GM12874 (cell line): ENCODE measurements around the gene TUSC2.

Experiments used
- TF ChIP-seq, protein P1 (sequence below): IDR thresholded peaks from 2 replicates; pipeline ENCODE4 v1.5.1; 2011; ENCODE audit warnings: low read depth, mild to moderate bottlenecking, control low read depth, low read length, moderate library complexity; ENCODE audit not compliant: insufficient read depth

The TUSC2 gene

DNA sequence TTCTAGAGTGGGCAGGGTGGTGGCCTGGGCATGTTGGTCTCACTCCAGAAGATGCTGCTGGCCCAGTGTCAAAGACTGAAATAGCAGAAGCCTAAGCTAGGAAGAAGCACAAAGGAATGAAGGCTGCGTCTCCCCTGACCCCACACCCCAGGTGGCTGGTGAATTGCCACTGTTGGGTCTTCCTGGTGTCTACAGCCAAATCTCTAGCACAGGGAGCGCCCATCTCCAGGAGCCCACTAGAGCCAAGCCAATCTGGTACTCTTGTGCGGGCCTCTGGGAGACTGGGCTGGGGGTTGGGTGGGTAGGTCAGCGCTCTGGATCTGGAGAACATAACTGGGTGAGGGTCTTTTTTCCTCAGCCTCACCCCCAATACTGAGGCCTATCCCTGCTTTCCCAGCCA, 894 bp downstream of the TUSC2 start:
- TF ChIP-seq, protein P1, sequence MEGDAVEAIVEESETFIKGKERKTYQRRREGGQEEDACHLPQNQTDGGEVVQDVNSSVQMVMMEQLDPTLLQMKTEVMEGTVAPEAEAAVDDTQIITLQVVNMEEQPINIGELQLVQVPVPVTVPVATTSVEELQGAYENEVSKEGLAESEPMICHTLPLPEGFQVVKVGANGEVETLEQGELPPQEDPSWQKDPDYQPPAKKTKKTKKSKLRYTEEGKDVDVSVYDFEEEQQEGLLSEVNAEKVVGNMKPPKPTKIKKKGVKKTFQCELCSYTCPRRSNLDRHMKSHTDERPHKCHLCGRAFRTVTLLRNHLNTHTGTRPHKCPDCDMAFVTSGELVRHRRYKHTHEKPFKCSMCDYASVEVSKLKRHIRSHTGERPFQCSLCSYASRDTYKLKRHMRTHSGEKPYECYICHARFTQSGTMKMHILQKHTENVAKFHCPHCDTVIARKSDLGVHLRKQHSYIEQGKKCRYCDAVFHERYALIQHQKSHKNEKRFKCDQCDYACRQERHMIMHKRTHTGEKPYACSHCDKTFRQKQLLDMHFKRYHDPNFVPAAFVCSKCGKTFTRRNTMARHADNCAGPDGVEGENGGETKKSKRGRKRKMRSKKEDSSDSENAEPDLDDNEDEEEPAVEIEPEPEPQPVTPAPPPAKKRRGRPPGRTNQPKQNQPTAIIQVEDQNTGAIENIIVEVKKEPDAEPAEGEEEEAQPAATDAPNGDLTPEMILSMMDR = no peak

DNA sequence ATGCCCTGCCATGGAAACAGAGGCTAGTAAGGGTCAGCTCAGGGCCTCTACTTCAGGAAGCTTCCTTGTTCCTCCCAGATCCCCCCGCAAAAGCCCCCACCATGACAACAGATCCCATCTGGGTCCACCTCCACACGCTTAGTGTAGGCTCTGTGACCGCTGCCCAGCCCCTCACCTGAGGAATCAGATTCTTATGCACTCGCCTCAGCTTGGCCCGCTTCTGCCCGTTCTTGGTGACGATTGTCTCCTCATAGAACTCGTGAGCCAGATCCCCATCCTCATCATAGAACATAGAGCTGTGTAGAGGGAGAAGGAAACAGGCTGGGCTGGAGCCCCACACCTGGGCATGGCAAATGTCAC, 1.9 kb downstream of the TUSC2 start:
- TF ChIP-seq, protein P1 = no peak

DNA sequence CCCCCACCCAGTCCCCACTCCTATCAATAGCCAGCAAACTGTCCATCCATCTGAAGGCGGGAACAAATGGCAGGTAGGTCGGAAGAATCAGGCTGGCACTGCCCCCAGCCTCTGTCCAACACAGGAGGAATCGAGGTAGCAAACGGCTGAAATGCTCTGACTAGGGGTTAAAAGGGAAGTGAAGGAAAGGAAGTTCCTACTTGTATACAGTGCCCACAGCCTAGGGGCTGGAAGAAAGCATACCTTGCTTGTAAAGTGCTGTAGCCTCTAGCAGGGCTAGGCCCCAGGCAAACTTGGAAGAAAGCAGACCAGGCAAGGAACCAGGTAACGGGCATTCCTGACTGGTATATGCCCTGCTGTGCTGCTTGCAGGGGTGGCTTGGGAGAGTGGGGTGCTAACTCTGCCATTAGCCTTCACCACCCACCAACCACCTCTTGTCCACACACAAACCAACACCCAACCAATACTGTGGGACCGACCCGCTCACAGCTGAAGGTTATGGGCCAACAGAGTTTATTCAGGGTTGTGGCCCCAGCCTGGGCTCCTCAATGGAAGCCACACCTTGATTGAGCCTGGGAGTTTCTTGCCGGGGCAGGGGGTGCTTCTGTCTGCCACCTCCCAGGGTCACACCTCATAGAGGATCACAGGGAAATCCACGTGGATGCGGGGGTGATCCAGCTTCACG, 2.4 kb downstream of the TUSC2 start:
- TF ChIP-seq, protein P1 = no peak

DNA sequence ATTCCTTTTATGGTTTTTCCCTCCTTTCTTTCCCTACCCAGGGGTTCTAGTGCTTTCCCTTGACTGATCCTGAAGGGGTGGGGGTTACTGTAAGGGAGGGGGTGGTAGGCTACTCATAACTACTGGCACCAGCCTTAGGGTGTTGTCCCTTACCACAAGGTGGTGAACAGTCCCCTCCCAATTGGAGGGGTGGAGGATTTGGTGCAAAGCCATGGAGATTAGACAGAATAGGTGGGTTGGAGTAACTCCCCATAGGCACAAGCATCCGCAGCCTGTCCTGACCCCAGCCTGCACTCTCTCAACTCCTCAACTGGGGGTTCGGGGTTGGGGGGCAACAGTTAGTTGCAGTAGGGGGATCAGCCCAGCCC, 2.9 kb downstream of the TUSC2 start:
- TF ChIP-seq, protein P1 = no peak

DNA sequence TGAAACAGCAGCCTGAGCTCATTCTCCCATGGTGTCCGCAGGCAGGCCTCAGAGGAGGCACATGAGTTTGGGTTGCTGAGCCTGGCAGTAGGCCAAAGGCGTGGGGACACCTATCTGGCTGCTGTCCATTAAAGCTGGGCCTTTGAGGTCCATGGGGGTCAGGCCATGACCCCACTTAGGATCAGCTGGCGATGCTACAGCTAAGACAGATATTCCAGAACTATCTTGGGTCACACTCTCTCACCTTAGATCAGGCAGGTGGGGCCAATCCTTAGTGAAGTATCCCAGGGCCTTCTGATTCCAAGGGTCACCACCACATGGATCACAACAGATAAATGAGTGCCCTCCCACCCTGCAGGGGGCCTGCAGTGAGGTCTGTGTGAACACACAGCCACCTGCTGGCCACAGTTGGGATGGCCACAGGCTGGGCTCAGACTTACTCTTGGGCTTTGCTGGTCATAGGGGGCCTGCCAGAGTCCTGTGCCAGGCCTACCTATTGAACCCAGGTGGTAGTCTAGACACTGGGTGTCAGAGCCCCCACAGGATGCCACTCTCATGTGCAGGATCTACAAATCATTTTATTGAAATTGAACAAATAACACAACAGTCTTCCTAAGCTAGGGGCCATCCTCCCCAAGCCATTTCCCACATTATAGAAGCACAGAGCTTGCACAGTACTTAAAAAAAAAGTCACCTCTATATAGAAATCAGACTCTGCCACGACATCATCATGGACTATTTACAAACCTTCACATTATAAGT, 3.5 kb downstream of the TUSC2 start:
- TF ChIP-seq, protein P1 = peak; percentile 87

DNA sequence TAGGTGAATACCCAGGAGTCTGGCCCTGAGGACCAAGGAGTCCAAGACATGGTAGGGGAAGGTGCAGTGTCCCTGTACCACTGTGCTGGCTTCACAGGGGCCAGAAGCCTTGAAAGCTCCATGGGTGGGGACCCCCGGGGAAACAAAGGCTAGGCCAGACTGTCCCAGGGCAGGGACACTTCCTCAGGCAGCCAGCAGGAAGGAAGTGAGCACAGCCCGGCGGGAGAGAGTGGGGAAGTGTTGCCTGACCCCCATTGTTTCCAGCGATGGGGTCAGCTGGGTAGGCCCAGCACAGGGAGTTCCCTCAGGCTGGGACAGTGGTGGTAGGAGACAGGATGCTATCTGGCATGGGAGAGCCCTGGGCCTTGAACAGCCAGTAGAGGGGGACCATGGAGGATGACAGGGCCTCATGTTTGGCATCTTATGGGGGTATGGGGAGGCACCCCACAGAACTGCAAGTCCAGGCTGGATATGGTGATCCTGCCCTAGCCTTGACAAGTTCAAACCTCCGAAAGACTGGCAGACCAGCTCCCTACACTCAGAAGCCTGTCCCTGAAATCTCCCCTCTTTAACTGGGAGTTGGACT, 4.3 kb downstream of the TUSC2 start:
- TF ChIP-seq, protein P1 = no peak

DNA sequence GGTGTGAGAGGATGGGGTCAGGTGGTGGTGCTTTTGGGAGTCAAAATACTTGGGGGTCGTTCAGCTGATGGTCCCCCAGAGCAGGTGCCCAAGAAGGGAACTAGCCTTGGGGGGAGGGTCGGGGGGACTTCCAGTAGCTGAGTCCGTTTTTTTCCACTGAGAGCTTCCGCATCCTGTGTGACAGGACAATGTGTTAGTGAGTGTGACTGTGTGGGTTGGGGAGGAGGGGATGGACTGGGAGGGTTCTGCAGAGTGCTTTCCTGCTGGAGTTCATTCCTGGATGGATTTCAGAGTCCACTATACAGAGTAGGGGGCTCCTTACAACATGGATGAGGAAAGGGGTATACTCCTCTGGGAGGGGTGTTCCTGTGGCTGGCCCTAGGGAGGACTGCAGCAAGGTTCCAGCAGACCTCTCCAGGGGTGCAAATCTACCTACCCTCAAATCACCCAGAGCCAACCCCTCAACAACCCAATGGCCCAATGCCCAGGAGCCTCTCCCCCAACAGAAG, 4.9 kb downstream of the TUSC2 start:
- TF ChIP-seq, protein P1 = no peak
